HEK293 (cell line): ENCODE data around the gene AGO4.

Experiments used
- CTCF ChIA-PET: fragments of 350-600 bp; formaldehyde crosslinking; extraction: SDS; loops from one replicate; lab custom pipeline; 2021; ENCODE audit warnings: antibody characterized with exemption; lab: Yijun Ruan, JAX
- POLR2A ChIA-PET: fragments of 300-600 bp; formaldehyde crosslinking; extraction: SDS; loops from one replicate; lab custom pipeline; 2020; ENCODE audit warnings: antibody characterized with exemption, inconsistent platforms; lab: Yijun Ruan, JAX
- H3K27ac ChIP-seq: fragments of 200-500 bp; sonication (Bioruptor generic); 2 replicates; pipeline ENCODE4 v1.5.1; 2014; ENCODE audit warnings: low read depth, low read length, control low read depth, inconsistent platforms; ENCODE audit errors: extremely low read depth
- H3K36me3 ChIP-seq, 2 experiments: fragments of 200-500 bp in 1 of 2; sonication (Bioruptor generic) in 1 of 2; 1 replicate in 1 of 2; 2 replicates in 1 of 2; pipeline ENCODE4 v1.5.1; 2014 to 2017; ENCODE audit warnings: inconsistent platforms in 2 of 2, low read length in 2 of 2; ENCODE audit not compliant: control insufficient read depth in 2 of 2, insufficient read depth in 1 of 2
- H3K4me1 ChIP-seq: fragments of 200-500 bp; sonication (Bioruptor generic); 2 replicates; pipeline ENCODE4 v1.5.1; 2014; ENCODE audit warnings: mild to moderate bottlenecking, low read length, inconsistent platforms; ENCODE audit not compliant: control insufficient read depth, insufficient read depth
- H3K4me3 ChIP-seq: 2 replicates; pipeline ENCODE4 v1.5.1; 2011; ENCODE audit warnings: low read depth, mild to moderate bottlenecking, control low read depth, low read length, moderate library complexity
- H3K9me3 ChIP-seq: fragments of 200-500 bp; sonication (Bioruptor generic); 2 replicates; pipeline ENCODE4 v1.5.1; 2014; ENCODE audit warnings: low read depth, low read length, inconsistent platforms; ENCODE audit not compliant: control insufficient read depth, insufficient read depth
- HIC1 ChIP-seq: fragments of 450-650 bp; formaldehyde crosslinking; IDR thresholded peaks from 2 replicates; pipeline ENCODE4 v1.5.1; 2016; ENCODE audit warnings: missing biosample characterization, missing genetic modification characterization
- PRDM1 ChIP-seq: fragments of 450-650 bp; formaldehyde crosslinking; IDR thresholded peaks from 2 replicates; pipeline ENCODE4; 2016; ENCODE audit warnings: missing biosample characterization, missing genetic modification characterization
- ZNF112 ChIP-seq: fragments of 450-650 bp; formaldehyde crosslinking; IDR thresholded peaks from 2 replicates; pipeline ENCODE4 v1.5.0; 2017; ENCODE audit warnings: missing biosample characterization, missing genetic modification characterization
- ZNF138 ChIP-seq: fragments of 450-650 bp; formaldehyde crosslinking; IDR thresholded peaks from 2 replicates; pipeline ENCODE4 v1.5.1; 2016; ENCODE audit warnings: missing biosample characterization, missing genetic modification characterization, borderline replicate concordance
- ZNF146 ChIP-seq: fragments of 450-650 bp; formaldehyde crosslinking; IDR thresholded peaks from 2 replicates; pipeline ENCODE4 v1.5.1; 2016; ENCODE audit warnings: missing biosample characterization, missing genetic modification characterization
- ZNF174 ChIP-seq: fragments of 450-650 bp; formaldehyde crosslinking; IDR thresholded peaks from 2 replicates; pipeline ENCODE4 v1.5.0; 2017; ENCODE audit warnings: missing biosample characterization, mild to moderate bottlenecking, missing genetic modification characterization
- ZNF175 ChIP-seq: fragments of 450-650 bp; formaldehyde crosslinking; IDR thresholded peaks from 2 replicates; pipeline ENCODE4 v1.5.1; 2016; ENCODE audit warnings: missing biosample characterization, missing genetic modification characterization
- ZNF350 ChIP-seq: fragments of 450-650 bp; formaldehyde crosslinking; IDR thresholded peaks from 2 replicates; pipeline ENCODE4 v1.5.0; 2017; ENCODE audit warnings: missing biosample characterization, mild to moderate bottlenecking, missing genetic modification characterization
- ZNF362 ChIP-seq: fragments of 450-650 bp; formaldehyde crosslinking; IDR thresholded peaks from 2 replicates; pipeline ENCODE4 v1.5.1; 2016; ENCODE audit warnings: missing biosample characterization, missing genetic modification characterization
- ZNF391 ChIP-seq: fragments of 450-650 bp; formaldehyde crosslinking; IDR thresholded peaks from 2 replicates; pipeline ENCODE4 v1.5.1; 2016; ENCODE audit warnings: low read depth, missing biosample characterization, missing genetic modification characterization, borderline replicate concordance
- ZNF394 ChIP-seq: fragments of 450-650 bp; formaldehyde crosslinking; IDR thresholded peaks from 2 replicates; pipeline ENCODE4 v1.5.1; 2016; ENCODE audit warnings: missing biosample characterization, missing genetic modification characterization, mild to moderate bottlenecking, moderate library complexity, borderline replicate concordance
- ZNF426 ChIP-seq: fragments of 450-650 bp; formaldehyde crosslinking; IDR thresholded peaks from 2 replicates; pipeline ENCODE4 v1.5.1; 2017; ENCODE audit warnings: missing biosample characterization, missing genetic modification characterization, mild to moderate bottlenecking, inconsistent platforms, moderate library complexity
- ZNF510 ChIP-seq: fragments of 450-650 bp; formaldehyde crosslinking; IDR thresholded peaks from 2 replicates; pipeline ENCODE4 v1.5.1; 2018; ENCODE audit warnings: mild to moderate bottlenecking, missing genetic modification characterization, missing biosample characterization; ENCODE audit not compliant: insufficient replicate concordance
- ZNF596 ChIP-seq: fragments of 450-650 bp; IDR thresholded peaks from 2 replicates; pipeline ENCODE4 v1.5.0; 2018; ENCODE audit warnings: missing biosample characterization, mild to moderate bottlenecking, missing genetic modification characterization, moderate library complexity
- ZNF639 ChIP-seq: fragments of 450-650 bp; formaldehyde crosslinking; IDR thresholded peaks from 2 replicates; pipeline ENCODE4 v1.5.1; 2016; ENCODE audit warnings: missing biosample characterization, missing genetic modification characterization
- TF ChIP-seq, protein P1 (sequence below): fragments of 450-650 bp; formaldehyde crosslinking; conservative IDR thresholded peaks from 2 replicates; pipeline ENCODE4 v1.5.1; 2016; ENCODE audit warnings: low read depth, missing biosample characterization, missing genetic modification characterization

AGO4 gene

GRCh38 chr1:35763201-35763600, 44.6 kb upstream of the AGO4 start:
- Histone ChIP-seq H3K36me3 (peaks cover 37 to 81% of the 10 kb centered on the region in 2 experiments), H3K9me3 (no peaks in the 10 kb centered on the region), H3K4me3 (no peak overlapping the region), H3K27ac (no peak overlapping the region), H3K4me1 (no peaks in the 10 kb centered on the region)
- TF ChIP-seq ZNF146 (tag by site-specific recombination), result no peak
- TF ChIP-seq ZNF112, result no peak
- no peak for TF ChIP-seq ZNF391
- TF ChIP-seq ZNF175 (tag by site-specific recombination), result no peak
- no peak for TF ChIP-seq ZNF639 (tag by site-specific recombination)
- no peak for TF ChIP-seq ZNF596 (tag by site-specific recombination)
- TF ChIP-seq ZNF174 (tag by site-specific recombination), result no peak
- ChIA-PET CTCF (interaction anchor here (0.8 kb wide), 1 partner anchor 35 kb away, joined by 3 read pairs; no protein-coding TSS in a partner anchor), POLR2A (no interaction called here)

GRCh38 chr1:35764283-35764682, 43.5 kb upstream of the AGO4 start:
- H3K27ac ChIP-seq, result no peak overlapping the region
- H3K4me1 ChIP-seq, result no peaks in the 10 kb centered on the region
- ChIA-PET POLR2A (no interaction called here), CTCF (interaction anchor here (0.9 to 1.2 kb wide), 2 partner anchors 21 to 48 kb away, joined by 3 read pairs; no protein-coding TSS in a partner anchor)
- no peak overlapping the region for H3K4me3 ChIP-seq
- TF ChIP-seq PRDM1, result peak; percentile 95
- no peak for TF ChIP-seq HIC1 (tag by site-specific recombination)
- no peak for TF ChIP-seq ZNF350
- TF ChIP-seq ZNF138, result no peak
- TF ChIP-seq, protein P1, sequence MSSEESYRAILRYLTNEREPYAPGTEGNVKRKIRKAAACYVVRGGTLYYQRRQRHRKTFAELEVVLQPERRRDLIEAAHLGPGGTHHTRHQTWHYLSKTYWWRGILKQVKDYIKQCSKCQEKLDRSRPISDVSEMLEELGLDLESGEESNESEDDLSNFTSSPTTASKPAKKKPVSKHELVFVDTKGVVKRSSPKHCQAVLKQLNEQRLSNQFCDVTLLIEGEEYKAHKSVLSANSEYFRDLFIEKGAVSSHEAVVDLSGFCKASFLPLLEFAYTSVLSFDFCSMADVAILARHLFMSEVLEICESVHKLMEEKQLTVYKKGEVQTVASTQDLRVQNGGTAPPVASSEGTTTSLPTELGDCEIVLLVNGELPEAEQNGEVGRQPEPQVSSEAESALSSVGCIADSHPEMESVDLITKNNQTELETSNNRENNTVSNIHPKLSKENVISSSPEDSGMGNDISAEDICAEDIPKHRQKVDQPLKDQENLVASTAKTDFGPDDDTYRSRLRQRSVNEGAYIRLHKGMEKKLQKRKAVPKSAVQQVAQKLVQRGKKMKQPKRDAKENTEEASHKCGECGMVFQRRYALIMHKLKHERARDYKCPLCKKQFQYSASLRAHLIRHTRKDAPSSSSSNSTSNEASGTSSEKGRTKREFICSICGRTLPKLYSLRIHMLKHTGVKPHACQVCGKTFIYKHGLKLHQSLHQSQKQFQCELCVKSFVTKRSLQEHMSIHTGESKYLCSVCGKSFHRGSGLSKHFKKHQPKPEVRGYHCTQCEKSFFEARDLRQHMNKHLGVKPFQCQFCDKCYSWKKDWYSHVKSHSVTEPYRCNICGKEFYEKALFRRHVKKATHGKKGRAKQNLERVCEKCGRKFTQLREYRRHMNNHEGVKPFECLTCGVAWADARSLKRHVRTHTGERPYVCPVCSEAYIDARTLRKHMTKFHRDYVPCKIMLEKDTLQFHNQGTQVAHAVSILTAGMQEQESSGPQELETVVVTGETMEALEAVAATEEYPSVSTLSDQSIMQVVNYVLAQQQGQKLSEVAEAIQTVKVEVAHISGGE, result no peak
- peaks cover 30 to 70% of the 10 kb centered on the region in 2 experiments for H3K36me3 ChIP-seq
- H3K9me3 ChIP-seq, result no peaks in the 10 kb centered on the region

GRCh38 chr1:35768350-35769187, 39.2 kb upstream of the AGO4 start:
- peak overlapping the region; percentile 97 for H3K27ac ChIP-seq
- H3K4me1 ChIP-seq, result no peaks in the 10 kb centered on the region
- CTCF ChIA-PET, result interaction anchor here (0.6 to 4.5 kb wide), 7 partner anchors 12 to 204 kb away, joined by 3 to 21 read pairs (median 6); no protein-coding TSS in a partner anchor
- POLR2A ChIA-PET, result interaction anchor here (0.7 to 2.3 kb wide), 23 partner anchors 7 to 255 kb away, joined by 3 to 22 read pairs (median 5); partner anchors contain the start of genes KIAA0319L, NCDN and TFAP2E
- H3K36me3 ChIP-seq, result peaks cover 4 to 29% of the 10 kb centered on the region in 2 experiments; a peak in 2 of 3 replicates
- peak overlapping the region; percentile 77 for H3K4me3 ChIP-seq
- peak; percentile 69 for TF ChIP-seq ZNF394 (tag by site-specific recombination)
- peak; percentile 74; the same call in 1 of the 2 replicates for TF ChIP-seq ZNF362
- peak; percentile 6 for TF ChIP-seq ZNF510 (tag by site-specific recombination)
- TF ChIP-seq ZNF426 (tag by site-specific recombination), result no peak
- no peaks in the 10 kb centered on the region for H3K9me3 ChIP-seq
